ENCODE measurements around the gene HMGCR. TPM values are rescaled to one million over a fixed set of nuclear protein-coding genes. Genes with fewer than 3 reads are reported as not detected.
"Not testable (repeated sequence)": the region's sequence is repeated elsewhere in the genome, so short reads cannot be mapped to it uniquely, and the experiment has no call there.

The HMGCR gene
- total RNA-seq, 2 experiments from 2014 or later: 42.6 to 124 TPM

DNA sequence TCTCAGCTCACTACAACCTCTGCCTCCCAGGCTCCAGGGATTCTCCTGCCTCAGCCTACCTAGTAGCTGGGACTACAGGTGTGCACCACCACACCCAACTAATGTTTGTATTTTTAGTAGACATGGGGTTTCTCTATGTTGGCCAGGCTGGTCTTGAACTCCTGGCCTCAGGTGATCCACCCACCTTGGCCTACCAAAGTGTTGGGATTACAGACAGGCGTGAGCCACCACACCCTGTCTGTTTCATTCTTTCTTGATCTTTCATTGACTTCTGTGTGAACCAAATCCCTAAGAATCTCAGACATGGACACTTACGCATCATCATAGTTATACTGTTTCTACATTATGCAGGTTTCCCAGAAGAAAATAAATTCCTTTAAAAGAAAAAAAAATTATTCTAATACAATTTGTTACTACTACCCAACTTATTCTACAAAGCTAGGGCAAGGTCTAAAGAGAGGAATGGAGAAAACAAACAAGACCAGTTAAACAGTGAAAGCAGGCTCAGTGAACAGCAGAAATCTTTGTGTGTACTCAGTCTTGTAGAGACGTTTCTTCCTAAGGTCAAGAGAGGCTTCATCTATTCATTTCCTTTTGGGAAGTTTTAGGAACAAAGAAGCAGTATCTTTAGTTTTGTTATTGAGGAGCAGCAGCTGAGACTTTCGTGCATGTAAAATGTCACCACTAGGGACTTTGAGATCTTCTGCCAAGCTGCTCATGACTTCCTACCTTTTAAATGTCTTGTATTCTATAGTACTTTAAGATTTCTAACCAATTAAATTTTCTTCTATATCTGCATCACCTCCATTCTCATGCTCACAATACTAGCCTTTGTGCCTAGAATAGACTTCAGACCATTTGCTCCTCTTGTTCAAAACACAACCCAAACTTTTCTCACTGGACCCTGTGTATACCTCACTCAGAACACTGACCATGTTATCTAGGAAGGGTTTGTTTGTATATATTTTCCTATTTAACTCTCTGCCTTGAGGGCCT, 5.6 kb upstream of the HMGCR start:
- ChIA-PET CTCF (ENCODE audit: unreplicated experiment) (no interaction called here), POLR2A (interaction anchor here (0.6 to 3.2 kb wide), 3 partner anchors 8 to 1642 kb away, joined by 4 to 22 read pairs (median 5); no protein-coding TSS in a partner anchor)
- Histone ChIP-seq H3K4me2 (ENCODE audit: low read length) (no peak overlapping the region), H4K20me1 (ENCODE audit: insufficient read depth, low read length) (no peaks in the 10 kb centered on the region), H3K9me2 (ENCODE audit: insufficient read depth, low read length) (no peaks in the 10 kb centered on the region), H3K9me3 (ENCODE audit: low read length) (no peaks in the 10 kb centered on the region), H3K4me3 (ENCODE audit: low read depth, low read length, poor library complexity, severe bottlenecking) (no peak overlapping the region), H3K27ac (ENCODE audit: low read depth, low read length, poor library complexity, severe bottlenecking) (no peak overlapping the region), H3K36me3 (ENCODE audit: insufficient read depth, low read length) (no peaks in the 10 kb centered on the region), H2AFZ (ENCODE audit: low read length) (peak overlapping the region; percentile 35; the same call in 1 of the 2 replicates), H3K4me1 (ENCODE audit: insufficient read depth, low read length, poor library complexity, severe bottlenecking) (peaks cover 7% of the 10 kb centered on the region), H3K79me2 (ENCODE audit: insufficient read depth, low read depth, low read length) (no peaks in the 10 kb centered on the region)
- no peak for TF ChIP-seq EZH2phosphoT487 (IDR thresholded peaks at IDR 0.05; ENCODE audit: borderline replicate concordance, low read depth, low read length)
- TF ChIP-seq, protein P1, sequence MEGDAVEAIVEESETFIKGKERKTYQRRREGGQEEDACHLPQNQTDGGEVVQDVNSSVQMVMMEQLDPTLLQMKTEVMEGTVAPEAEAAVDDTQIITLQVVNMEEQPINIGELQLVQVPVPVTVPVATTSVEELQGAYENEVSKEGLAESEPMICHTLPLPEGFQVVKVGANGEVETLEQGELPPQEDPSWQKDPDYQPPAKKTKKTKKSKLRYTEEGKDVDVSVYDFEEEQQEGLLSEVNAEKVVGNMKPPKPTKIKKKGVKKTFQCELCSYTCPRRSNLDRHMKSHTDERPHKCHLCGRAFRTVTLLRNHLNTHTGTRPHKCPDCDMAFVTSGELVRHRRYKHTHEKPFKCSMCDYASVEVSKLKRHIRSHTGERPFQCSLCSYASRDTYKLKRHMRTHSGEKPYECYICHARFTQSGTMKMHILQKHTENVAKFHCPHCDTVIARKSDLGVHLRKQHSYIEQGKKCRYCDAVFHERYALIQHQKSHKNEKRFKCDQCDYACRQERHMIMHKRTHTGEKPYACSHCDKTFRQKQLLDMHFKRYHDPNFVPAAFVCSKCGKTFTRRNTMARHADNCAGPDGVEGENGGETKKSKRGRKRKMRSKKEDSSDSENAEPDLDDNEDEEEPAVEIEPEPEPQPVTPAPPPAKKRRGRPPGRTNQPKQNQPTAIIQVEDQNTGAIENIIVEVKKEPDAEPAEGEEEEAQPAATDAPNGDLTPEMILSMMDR (conservative IDR thresholded peaks at IDR 0.05; ENCODE audit: low read length): peak; percentile 57
- peak; percentile 8 for DNase-seq (ENCODE audit: low spot score)
- intact Hi-C loops (cut with micrococcal nuclease; ENCODE audit: unreplicated experiment): no loop called here
- BruUV-seq (replicated peaks): no TSS peak

DNA sequence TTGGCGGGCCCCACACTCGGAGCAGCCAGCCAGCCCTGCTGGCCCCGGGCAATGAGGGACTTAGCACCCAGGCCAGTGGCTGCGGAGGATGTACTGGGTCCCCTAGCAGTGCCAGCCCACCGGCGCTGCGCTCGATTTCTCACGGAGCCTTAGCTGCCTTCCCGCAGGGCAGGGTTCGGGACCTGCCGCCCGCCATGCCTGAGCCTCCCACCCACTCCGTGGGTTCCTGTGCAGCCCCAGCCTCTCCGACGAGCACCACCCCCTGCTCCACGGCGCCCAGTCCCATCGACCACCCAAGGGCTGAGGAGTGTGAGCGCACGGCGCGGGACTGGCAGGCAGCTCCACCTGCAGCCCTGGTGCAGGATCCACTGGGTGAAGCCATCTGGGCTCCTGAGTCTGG, 3.3 kb upstream of the HMGCR start:
- BruUV-seq (replicated peaks); H3K4me3 ChIP-seq (ENCODE audit: low read depth, low read length, poor library complexity, severe bottlenecking); H2AFZ ChIP-seq (ENCODE audit: low read length); H3K9me3 ChIP-seq (ENCODE audit: low read length); H3K9me2 ChIP-seq (ENCODE audit: insufficient read depth, low read length); H3K27ac ChIP-seq (ENCODE audit: low read depth, low read length, poor library complexity, severe bottlenecking); H3K4me2 ChIP-seq (ENCODE audit: low read length); CTCF ChIA-PET (ENCODE audit: unreplicated experiment); intact Hi-C loops (cut with micrococcal nuclease; ENCODE audit: unreplicated experiment); DNase-seq (ENCODE audit: low spot score); H3K36me3 ChIP-seq (ENCODE audit: insufficient read depth, low read length): not testable (repeated sequence)
- POLR2A ChIA-PET: interaction anchor here (1.0 kb wide), 1 partner anchor 11 kb away, joined by 3 read pairs; no protein-coding TSS in a partner anchor
- Histone ChIP-seq H3K4me1 (ENCODE audit: insufficient read depth, low read length, poor library complexity, severe bottlenecking) (peaks cover 14% of the 10 kb centered on the region), H4K20me1 (ENCODE audit: insufficient read depth, low read length) (peaks cover 15% of the 10 kb centered on the region; the same call in 1 of the 2 replicates), H3K79me2 (ENCODE audit: insufficient read depth, low read depth, low read length) (peaks cover 16% of the 10 kb centered on the region)

DNA sequence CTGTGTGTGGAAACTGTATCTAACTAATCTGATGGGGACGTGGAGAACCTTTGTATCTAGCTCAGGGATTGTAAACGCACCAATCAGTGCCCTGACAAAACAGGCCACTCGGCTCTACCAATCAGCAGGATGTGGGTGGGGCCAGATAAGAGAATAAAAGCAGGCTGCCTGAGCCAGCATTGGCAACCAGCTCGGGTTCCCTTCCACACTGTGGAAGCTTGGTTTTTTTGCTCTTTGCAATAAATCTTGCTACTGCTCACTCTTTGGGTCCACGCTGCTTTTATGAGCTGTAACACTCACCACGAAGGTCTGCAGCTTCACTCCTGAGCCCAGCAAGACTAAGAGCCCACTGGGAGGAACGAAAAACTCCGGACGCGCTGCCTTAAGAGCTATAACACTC, 2.6 kb upstream of the HMGCR start:
- Histone ChIP-seq H4K20me1 (ENCODE audit: insufficient read depth, low read length) (peaks cover 19% of the 10 kb centered on the region; the same call in 1 of the 2 replicates), H3K4me1 (ENCODE audit: insufficient read depth, low read length, poor library complexity, severe bottlenecking) (peaks cover 18% of the 10 kb centered on the region), H3K79me2 (ENCODE audit: insufficient read depth, low read depth, low read length) (peaks cover 23% of the 10 kb centered on the region)
- H2AFZ ChIP-seq (ENCODE audit: low read length); H3K27ac ChIP-seq (ENCODE audit: low read depth, low read length, poor library complexity, severe bottlenecking); H3K4me3 ChIP-seq (ENCODE audit: low read depth, low read length, poor library complexity, severe bottlenecking); H3K36me3 ChIP-seq (ENCODE audit: insufficient read depth, low read length); H3K9me3 ChIP-seq (ENCODE audit: low read length); BruUV-seq (replicated peaks); H3K9me2 ChIP-seq (ENCODE audit: insufficient read depth, low read length); DNase-seq (ENCODE audit: low spot score); H3K4me2 ChIP-seq (ENCODE audit: low read length); intact Hi-C loops (cut with micrococcal nuclease; ENCODE audit: unreplicated experiment); CTCF ChIA-PET (ENCODE audit: unreplicated experiment): not testable (repeated sequence)
- POLR2A ChIA-PET: interaction anchor here (1.0 kb wide), 1 partner anchor 11 kb away, joined by 3 read pairs; no protein-coding TSS in a partner anchor
